GM12878 (cell line): ENCODE measurements around the gene PHF2. TPM values are rescaled to one million over a fixed set of nuclear protein-coding genes. Genes with fewer than 3 reads are reported as not detected.

ENCODE experiments used
- ATAC-seq: fragments of 200-7000 bp; cut with Tn5 transposase; 3 replicates; pipeline ENCODE4 v1.9.1; 2020; ENCODE audit warnings: mild to moderate bottlenecking, moderate library complexity
- BruUV-seq: library from RNA; stranded (reverse); fragments of 400-500 nt; replicated peaks from 2 replicates; lab custom pipeline; 2021; lab: Mats Ljungman, UMichigan
- CTCF ChIA-PET: fragments of 300-600 bp; sonication (Branson Sonifier 250); formaldehyde crosslinking; extraction: SDS; loops from one replicate; lab custom pipeline; 2021; ENCODE audit warnings: inconsistent platforms; lab: Yijun Ruan, JAX
- POLR2A ChIA-PET: fragments of 350-600 bp; formaldehyde crosslinking; extraction: SDS; loops from one replicate; lab custom pipeline; 2021; ENCODE audit warnings: inconsistent platforms; lab: Charles Lee
- RAD21 ChIA-PET: fragments of 300-600 bp; sonication (Branson Sonifier 250); formaldehyde crosslinking; loops from one replicate; lab custom pipeline; 2023; ENCODE audit warnings: antibody characterized with exemption; ENCODE audit not compliant: unreplicated experiment; lab: Charles Lee
- SMC1A ChIA-PET: fragments of 300-600 bp; sonication (Branson Sonifier 250); formaldehyde crosslinking; loops from one replicate; lab custom pipeline; 2023; ENCODE audit not compliant: unreplicated experiment, uncharacterized antibody; lab: Charles Lee
- DNase-seq: peaks from one replicate; pipeline ENCODE4 v3.0.0-alpha.2; 2011; ENCODE audit warnings: low read depth, low spot score
- FAIRE-seq: peaks from 3 replicates; lab custom pipeline; 2011; peaks lifted over from hg19 to GRCh38; lab: Jason Lieb, UNC
- H2AFZ ChIP-seq: 2 replicates; pipeline ENCODE4 v1.6.0; 2011; ENCODE audit warnings: low read depth, low read length, control low read depth; ENCODE audit not compliant: control insufficient read depth
- H3K27ac ChIP-seq: 2 replicates; pipeline ENCODE4 v1.5.1; 2011; ENCODE audit warnings: control low read depth; ENCODE audit not compliant: control insufficient read depth, insufficient read depth
- H3K27me3 ChIP-seq, 2 experiments: replicated peaks in 1 of 2; 2 replicates each; pipeline versions ENCODE4 v1.6.0 to v1.6.1; 2011; ENCODE audit warnings: low read length in 1 of 2; ENCODE audit not compliant: control insufficient read depth in 2 of 2, insufficient read depth in 2 of 2
- H3K36me3 ChIP-seq, 2 experiments: 2 replicates each; pipeline ENCODE4 v1.5.1; 2011; ENCODE audit warnings: low read length in 1 of 2; ENCODE audit not compliant: control insufficient read depth in 2 of 2, insufficient read depth in 2 of 2
- H3K4me1 ChIP-seq: 2 replicates; pipeline ENCODE4 v1.6.1; 2011; ENCODE audit warnings: mild to moderate bottlenecking, low read length, moderate library complexity, mixed read lengths; ENCODE audit not compliant: control insufficient read depth, insufficient read depth
- H3K4me2 ChIP-seq: 2 replicates; pipeline ENCODE4 v1.6.0; 2011; ENCODE audit warnings: control low read depth; ENCODE audit not compliant: control insufficient read depth, insufficient read depth
- H3K4me3 ChIP-seq: fragments of 200-600 bp; sonication (generic); 2 replicates; pipeline ENCODE4 v1.5.1; 2016
- H3K79me2 ChIP-seq: 2 replicates; pipeline ENCODE4 v1.6.0; 2011; ENCODE audit warnings: low read length; ENCODE audit not compliant: control insufficient read depth, insufficient read depth
- H3K9ac ChIP-seq: 2 replicates; pipeline ENCODE4 v1.8.0; 2011; ENCODE audit warnings: low read length, control low read depth, mixed read lengths; ENCODE audit not compliant: control insufficient read depth, insufficient read depth
- H3K9me3 ChIP-seq: replicated peaks from 3 replicates; pipeline ENCODE4 v1.5.1; 2011; ENCODE audit warnings: mild to moderate bottlenecking, low read length; ENCODE audit not compliant: control insufficient read depth, insufficient read depth
- H4K20me1 ChIP-seq: 2 replicates; pipeline ENCODE4 v1.6.0; 2011; ENCODE audit not compliant: control insufficient read depth, insufficient read depth
- CBX3 ChIP-seq: fragments of 200-600 bp; sonication (generic); IDR thresholded peaks from 2 replicates; pipeline ENCODE4 v1.6.1; 2016; ENCODE audit warnings: low read depth, borderline replicate concordance
- CBX5 ChIP-seq: sonication (generic); IDR thresholded peaks from 2 replicates; pipeline ENCODE4 v1.6.1; 2016; ENCODE audit warnings: low read depth, moderate library complexity, mild to moderate bottlenecking, inconsistent platforms
- E2F4 ChIP-seq: IDR thresholded peaks from 2 replicates; pipeline ENCODE4 v1.6.1; 2012; ENCODE audit warnings: low read depth, low read length, improper control_type of control experiment
- EP300 ChIP-seq, 2 experiments: fragments of 150-350 bp in 1 of 2; IDR thresholded peaks; 2 replicates each; pipeline ENCODE4 v1.6.1; 2011 to 2012; ENCODE audit warnings: low read depth in 2 of 2, low read length in 2 of 2, borderline replicate concordance in 1 of 2, improper control_type of control experiment in 1 of 2, inconsistent platforms in 1 of 2; ENCODE audit not compliant: control insufficient read depth in 1 of 2
- ETV6 ChIP-seq, 2 experiments: fragments of 450-650 bp in 1 of 2; IDR thresholded peaks in 1 of 2; conservative IDR thresholded peaks in 1 of 2; 2 replicates each; pipeline ENCODE4 v1.6.1; 2014; ENCODE audit warnings: antibody characterized with exemption in 1 of 2, borderline replicate concordance in 1 of 2, low read depth in 1 of 2, mild to moderate bottlenecking in 1 of 2, moderate library complexity in 1 of 2
- FOXM1 ChIP-seq: IDR thresholded peaks from 2 replicates; pipeline ENCODE4 v1.6.1; 2012; ENCODE audit warnings: low read depth, mild to moderate bottlenecking, inconsistent platforms, low read length, moderate library complexity
- MEF2A ChIP-seq: IDR thresholded peaks from 2 replicates; pipeline ENCODE4 v1.6.1; 2011; ENCODE audit warnings: low read depth, mild to moderate bottlenecking, low read length, moderate library complexity; ENCODE audit not compliant: insufficient read depth
- MYB ChIP-seq: fragments of 150-350 bp; IDR thresholded peaks from 2 replicates; pipeline ENCODE4 v1.6.1; 2014; ENCODE audit warnings: mild to moderate bottlenecking, low read depth, low read length, borderline replicate concordance
- SIN3A ChIP-seq: IDR thresholded peaks from 2 replicates; pipeline ENCODE4 v1.6.1; 2012; ENCODE audit warnings: low read depth, low read length, improper control_type of control experiment
- SPI1 ChIP-seq: IDR thresholded peaks from 2 replicates; pipeline ENCODE4 v1.6.1; 2011; ENCODE audit warnings: low read depth, mild to moderate bottlenecking, low read length, moderate library complexity, borderline replicate concordance; ENCODE audit not compliant: insufficient read depth
- STAT3 ChIP-seq: IDR thresholded peaks from 2 replicates; pipeline ENCODE4 v1.6.1; 2011; ENCODE audit warnings: low read depth, low read length, improper control_type of control experiment
- TAF1 ChIP-seq: IDR thresholded peaks from 2 replicates; pipeline ENCODE4 v1.6.1; 2011; ENCODE audit warnings: mild to moderate bottlenecking, low read depth, low read length, borderline replicate concordance
- TCF7 ChIP-seq: IDR thresholded peaks from 2 replicates; pipeline ENCODE4 v1.6.1; 2014; ENCODE audit warnings: antibody characterized with exemption, borderline replicate concordance
- USF1 ChIP-seq: IDR thresholded peaks from 2 replicates; pipeline ENCODE4 v1.6.1; 2011; ENCODE audit warnings: borderline replicate concordance, low read depth, mild to moderate bottlenecking, moderate library complexity, mixed read lengths, low read length; ENCODE audit not compliant: insufficient read depth; ENCODE audit errors: extremely low read length
- WRNIP1 ChIP-seq: IDR thresholded peaks from 2 replicates; pipeline ENCODE4 v1.6.1; 2011; ENCODE audit warnings: low read depth, low read length, improper control_type of control experiment, borderline replicate concordance
- ZBED1 ChIP-seq: IDR thresholded peaks from 2 replicates; pipeline ENCODE4 v1.6.1; 2016; ENCODE audit warnings: borderline replicate concordance
- ZNF217 ChIP-seq: fragments of 450-650 bp; IDR thresholded peaks from 2 replicates; pipeline ENCODE4 v1.6.1; 2017; ENCODE audit warnings: antibody characterized with exemption, mild to moderate bottlenecking
- ZNF384 ChIP-seq: IDR thresholded peaks from 2 replicates; pipeline ENCODE4 v1.6.1; 2012; ENCODE audit warnings: low read depth, mild to moderate bottlenecking, low read length, improper control_type of control experiment, borderline replicate concordance
- WGBS: methylation state at CpG from one replicate; pipeline ENCODE4 v1.1.6; 2016; ENCODE audit warnings: low lambda C conversion rate; ENCODE audit not compliant: insufficient replicate concordance, insufficient coverage; ENCODE audit errors: missing lambda C conversion rate; 5-methylcytosine and 5-hydroxymethylcytosine counted together
- in situ Hi-C: fragments of 300-500 bp; cut with MboI; formaldehyde crosslinking; loops from 9 replicates; pipeline ENCODE4 v1.14.3; 2018; ENCODE audit warnings: mixed read lengths
- intact Hi-C: fragments of 100-400 bp; cut with micrococcal nuclease; formaldehyde crosslinking; loops from one replicate; pipeline ENCODE4 v1.14.2; 2022; ENCODE audit not compliant: unreplicated experiment
- polyA plus RNA-seq, 11 experiments: library from polyadenylated mRNA; depleted of rRNA in 4 of 11; unstranded in 6 of 11; stranded (reverse) in 5 of 11; fragments of >200 nt; fragmentation: Nextera tagmentation in 4 of 11; fragmentation: Illumina TruSeq in 1 of 11; extraction: Ambion mirVana in 4 of 11; extraction: Trizol in 1 of 11; gene quantifications; 1 replicate in 1 of 11; 2 replicates in 10 of 11; pipeline versions ENCODE4 v1.2.1 to v1.2.3, GENCODE V29; 2011 to 2016; ENCODE audit warnings: inconsistent platforms in 2 of 11, missing spikeins in 2 of 11, low read depth in 1 of 11
- total RNA-seq, 4 experiments: library from RNA; depleted of rRNA in 3 of 4; stranded (reverse); fragments of >200 nt in 3 of 4; fragmentation: Illumina TruSeq in 1 of 4; extraction: Trizol in 1 of 4; gene quantifications; 2 replicates each; pipeline versions ENCODE4 v1.2.1 to v1.2.3, GENCODE V29; 2013 to 2021

PHF2 gene
- total and polyA plus RNA-seq, 10 of the 15 experiments (the other 5 are each of a cell fraction or from before 2014, with no cell fraction given): 0.34 to 13.3 (median 5.5) TPM

- H2AFZ ChIP-seq: no peak overlapping the region
- no peaks in the 10 kb centered on the region for H3K4me1 ChIP-seq
- no TSS peak for BruUV-seq
- ChIA-PET SMC1A (no interaction called here), RAD21 (no interaction called here)
- FAIRE-seq: no peak
- TF ChIP-seq TCF7 (no peak), SPI1 (no peak), ETV6 (conservative IDR thresholded peaks at IDR 0.05 in 1 of 2, IDR thresholded peaks at IDR 0.05 in 1 of 2; ENCODE audit: borderline replicate concordance in 1 of 2, low read depth in 1 of 2) (no peak), TAF1 (no peak), ZBED1 (no peak), CBX3 (no peak), ZNF384 (no peak), STAT3 (no peak), MEF2A (no peak), WRNIP1 (no peak), SIN3A (no peak), MYB (no peak), FOXM1 (no peak), CBX5 (no peak), E2F4 (no peak), ZNF217 (no peak), USF1 (no peak), EP300 (IDR thresholded peaks at IDR 0.05; ENCODE audit: borderline replicate concordance in 1 of 2, control insufficient read depth in 1 of 2, low read depth in 2 of 2, low read length in 2 of 2) (no peak)
- TF ChIP-seq, all 136 proteins: peak for 0
- intact Hi-C loops (no loop called here), in situ Hi-C loops (no loop called here)
- H3K9ac ChIP-seq: no peak overlapping the region
- no peak overlapping the region for H3K4me2 ChIP-seq
- no peaks in the 10 kb centered on the region for H3K27me3 ChIP-seq
- no peak overlapping the region for H3K4me3 ChIP-seq
- H3K27ac ChIP-seq: no peak overlapping the region
- no peaks in the 10 kb centered on the region for H3K9me3 ChIP-seq
- no peaks in the 10 kb centered on the region for H3K79me2 ChIP-seq
- WGBS: 93% methylated on average over 11 of the region's 12 CpGs
- peaks cover 9% of the 10 kb centered on the region in 2 experiments; a peak in 3 of 4 replicates for H3K36me3 ChIP-seq
- H4K20me1 ChIP-seq: no peaks in the 10 kb centered on the region
- ATAC-seq: no peak
- CTCF ChIA-PET: no interaction called here
- no peak for DNase-seq
- POLR2A ChIA-PET: no interaction called here
Measured at GRCh38 chr9:93645921-93646639, 69.7 kb downstream of the PHF2 start.
